ENCODE measurements around the gene RAD51B.

GRCh38 chr14:68645371-68645770 lies 825.8 kb downstream of the RAD51B start:
- no peak for TF ChIP-seq CTCF (IDR thresholded peaks at IDR 0.05)
- TF ChIP-seq EP300 (IDR thresholded peaks at IDR 0.05) = no peak
- no peak for TF ChIP-seq POLR2AphosphoS5 (IDR thresholded peaks at IDR 0.05)

Data from upper lobe of left lung (tissue), 4 donors.